ENCODE results near the gene CHFR.

DNA sequence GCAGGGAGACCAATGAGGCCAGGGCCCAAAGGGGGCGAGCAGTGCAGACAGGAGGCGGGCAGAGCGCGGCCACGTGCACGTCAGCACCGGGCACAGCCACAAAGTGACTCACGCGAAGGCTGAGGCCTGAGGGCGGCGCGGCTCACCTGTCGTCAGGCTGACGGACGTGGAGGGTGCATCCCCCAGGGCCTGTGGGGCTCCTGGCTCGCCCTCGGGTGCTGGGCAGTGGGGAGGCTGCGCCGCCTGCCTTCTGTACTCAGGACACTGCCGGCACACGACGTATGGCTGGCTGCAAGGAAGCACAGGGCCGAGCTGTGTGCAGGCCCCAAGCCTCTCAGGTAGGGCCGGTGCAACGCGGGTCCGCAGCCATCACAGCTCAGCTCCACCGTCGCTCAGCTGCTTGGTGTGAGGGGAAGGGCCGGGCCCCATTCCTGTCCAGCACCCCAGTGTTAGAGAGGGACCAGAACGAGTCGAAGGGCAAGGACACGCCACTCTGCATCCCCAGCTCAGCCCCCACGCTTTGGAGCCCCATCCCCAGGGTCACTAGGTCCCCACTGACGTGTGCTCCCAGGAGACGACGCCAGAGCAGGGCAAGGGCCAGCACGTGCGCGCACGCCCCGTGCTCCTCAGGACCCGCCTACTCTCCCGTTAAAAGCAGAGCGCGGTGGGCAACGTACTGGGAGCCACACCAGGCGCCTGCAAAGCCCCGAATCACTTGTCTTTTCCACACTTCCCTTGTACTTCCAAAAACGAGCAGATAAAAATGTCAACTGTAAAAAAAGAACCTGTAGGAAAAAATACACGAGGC lies 33.9 kb downstream of the CHFR start:
- TF ChIP-seq, protein P1, sequence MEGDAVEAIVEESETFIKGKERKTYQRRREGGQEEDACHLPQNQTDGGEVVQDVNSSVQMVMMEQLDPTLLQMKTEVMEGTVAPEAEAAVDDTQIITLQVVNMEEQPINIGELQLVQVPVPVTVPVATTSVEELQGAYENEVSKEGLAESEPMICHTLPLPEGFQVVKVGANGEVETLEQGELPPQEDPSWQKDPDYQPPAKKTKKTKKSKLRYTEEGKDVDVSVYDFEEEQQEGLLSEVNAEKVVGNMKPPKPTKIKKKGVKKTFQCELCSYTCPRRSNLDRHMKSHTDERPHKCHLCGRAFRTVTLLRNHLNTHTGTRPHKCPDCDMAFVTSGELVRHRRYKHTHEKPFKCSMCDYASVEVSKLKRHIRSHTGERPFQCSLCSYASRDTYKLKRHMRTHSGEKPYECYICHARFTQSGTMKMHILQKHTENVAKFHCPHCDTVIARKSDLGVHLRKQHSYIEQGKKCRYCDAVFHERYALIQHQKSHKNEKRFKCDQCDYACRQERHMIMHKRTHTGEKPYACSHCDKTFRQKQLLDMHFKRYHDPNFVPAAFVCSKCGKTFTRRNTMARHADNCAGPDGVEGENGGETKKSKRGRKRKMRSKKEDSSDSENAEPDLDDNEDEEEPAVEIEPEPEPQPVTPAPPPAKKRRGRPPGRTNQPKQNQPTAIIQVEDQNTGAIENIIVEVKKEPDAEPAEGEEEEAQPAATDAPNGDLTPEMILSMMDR (IDR thresholded peaks at IDR 0.05) = no peak
- no peak for TF ChIP-seq POLR2A (IDR thresholded peaks at IDR 0.05)

All from uterus (tissue), 2 donors.